ENCODE data around the gene ARFGEF3. TPM values are rescaled to one million over a fixed set of nuclear protein-coding genes. Genes with fewer than 3 reads are reported as not detected.

Gene ARFGEF3
- total and polyA plus RNA-seq, 4 donors = 0.06 to 0.33 (median 0.16) TPM

DNA sequence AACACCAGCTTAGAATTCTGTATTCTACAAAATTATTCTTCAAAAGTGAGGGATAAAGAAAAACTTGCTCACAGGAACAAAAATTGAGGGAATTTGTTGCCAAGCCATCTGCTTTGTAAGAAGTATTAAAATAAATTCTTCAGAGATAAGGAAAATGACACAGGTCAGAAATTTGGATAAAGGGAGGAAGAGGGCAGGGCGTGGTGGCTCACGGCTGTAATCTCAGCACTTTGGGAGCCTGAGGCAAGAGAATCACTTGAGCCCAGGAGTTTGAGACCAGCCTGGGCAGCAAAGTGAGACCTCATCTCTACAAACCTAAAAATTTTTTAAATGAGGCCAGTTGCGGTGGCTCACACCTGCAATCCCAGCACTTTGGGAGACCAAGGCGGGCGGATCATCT lies 227.8 kb downstream of the ARFGEF3 start:
- WGBS = 89% methylated on average over 5 of the region's 5 CpGs
- H3K9ac ChIP-seq (ENCODE audit: low read depth in 1 of 2, low read length in 2 of 2) = no peak overlapping the region
- no peak for DNase-seq (ENCODE audit: low spot score)
- no peaks in the 10 kb centered on the region for H3K36me3 ChIP-seq (ENCODE audit: control insufficient read depth in 4 of 4, insufficient read depth in 3 of 4, low read depth in 1 of 4, low read length in 3 of 4)
- no peak overlapping the region for H3K27ac ChIP-seq (ENCODE audit: low read depth in 1 of 2, low read length in 2 of 2)
- H3K9me3 ChIP-seq (ENCODE audit: control insufficient read depth in 4 of 4, low read length in 3 of 4) = no peaks in the 10 kb centered on the region
- TF ChIP-seq MAX (IDR thresholded peaks at IDR 0.05) (no peak), CTCF (IDR thresholded peaks at IDR 0.05; ENCODE audit: low read depth, low read length, missing input control) (no peak), REST (IDR thresholded peaks at IDR 0.05) (no peak), EGR1 (IDR thresholded peaks at IDR 0.05; ENCODE audit: low read depth in 2 of 2) (no peak), YY1 (IDR thresholded peaks at IDR 0.05) (no peak), FOXA1 (IDR thresholded peaks at IDR 0.05) (no peak), SP1 (IDR thresholded peaks at IDR 0.05) (no peak), FOXA2 (IDR thresholded peaks at IDR 0.05) (no peak), RXRA (IDR thresholded peaks at IDR 0.05) (no peak), TAF1 (conservative IDR thresholded peaks at IDR 0.05) (no peak), HNF4G (IDR thresholded peaks at IDR 0.05) (no peak), JUND (IDR thresholded peaks at IDR 0.05) (no peak)
- TF ChIP-seq, protein P1, sequence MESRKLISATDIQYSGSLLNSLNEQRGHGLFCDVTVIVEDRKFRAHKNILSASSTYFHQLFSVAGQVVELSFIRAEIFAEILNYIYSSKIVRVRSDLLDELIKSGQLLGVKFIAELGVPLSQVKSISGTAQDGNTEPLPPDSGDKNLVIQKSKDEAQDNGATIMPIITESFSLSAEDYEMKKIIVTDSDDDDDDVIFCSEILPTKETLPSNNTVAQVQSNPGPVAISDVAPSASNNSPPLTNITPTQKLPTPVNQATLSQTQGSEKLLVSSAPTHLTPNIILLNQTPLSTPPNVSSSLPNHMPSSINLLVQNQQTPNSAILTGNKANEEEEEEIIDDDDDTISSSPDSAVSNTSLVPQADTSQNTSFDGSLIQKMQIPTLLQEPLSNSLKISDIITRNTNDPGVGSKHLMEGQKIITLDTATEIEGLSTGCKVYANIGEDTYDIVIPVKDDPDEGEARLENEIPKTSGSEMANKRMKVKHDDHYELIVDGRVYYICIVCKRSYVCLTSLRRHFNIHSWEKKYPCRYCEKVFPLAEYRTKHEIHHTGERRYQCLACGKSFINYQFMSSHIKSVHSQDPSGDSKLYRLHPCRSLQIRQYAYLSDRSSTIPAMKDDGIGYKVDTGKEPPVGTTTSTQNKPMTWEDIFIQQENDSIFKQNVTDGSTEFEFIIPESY (IDR thresholded peaks at IDR 0.05) = no peak
- no peaks in the 10 kb centered on the region for H3K27me3 ChIP-seq (ENCODE audit: control insufficient read depth in 4 of 4, insufficient read depth in 4 of 4, low read length in 3 of 4)
- peaks cover 0 to 15% (median 11%) of the 10 kb centered on the region in 4 donors for H3K4me1 ChIP-seq (ENCODE audit: control insufficient read depth in 4 of 4, insufficient read depth in 4 of 4, low read length in 3 of 4)
- no peak overlapping the region for H3K4me3 ChIP-seq (ENCODE audit: low read depth in 1 of 3, low read length in 3 of 3)

Small RNA genes lying within 50 kb of the gene (small RNA-seq; reads per million reads assigned to genes)
- gene AL031003.1 = not detected

Other genes with a start within 250 kb of the ARFGEF3 start
- 10 to 100 TPM; 14.7 to 23.8 TPM for gene PERP, start 54.5 kb upstream of the ARFGEF3 start, total RNA-seq
- 10 to 100 TPM; 36.8 to 57.8 TPM for gene PERP, start 54.5 kb upstream of the ARFGEF3 start, polyA plus RNA-seq
- gene PBOV1, start 56.6 kb downstream of the ARFGEF3 start, total RNA-seq = not detected
- not detected for gene PBOV1, start 56.6 kb downstream of the ARFGEF3 start, polyA plus RNA-seq
- gene SMIM28, start 216.0 kb downstream of the ARFGEF3 start, total RNA-seq = not detected
- gene SMIM28, start 216.0 kb downstream of the ARFGEF3 start, polyA plus RNA-seq = not detected
- 10 to 100 TPM in 1 of 2 donors, 1 to 10 TPM in 1; 5.6 to 12.0 TPM for gene HEBP2, start 242.3 kb downstream of the ARFGEF3 start, total RNA-seq
- 10 to 100 TPM; 21.7 to 58.0 TPM for gene HEBP2, start 242.3 kb downstream of the ARFGEF3 start, polyA plus RNA-seq